Measurements from ENCODE around the gene PRSS2.

- TF ChIP-seq CTCF (IDR thresholded peaks at IDR 0.05) (no peak), POLR2A (IDR thresholded peaks at IDR 0.05) (no peak), EP300 (IDR thresholded peaks at IDR 0.05) (no peak)
These were observed 38.2 kb downstream of the PRSS2 start for GRCh38 chr7:142808802-142809583.

Measured in tibial nerve (tissue), 4 donors.